ENCODE data around the gene GMPR.
"Not testable (repeated sequence)": the region's sequence is repeated elsewhere in the genome, so short reads cannot be mapped to it uniquely, and the experiment has no call there.

GMPR gene

DNA sequence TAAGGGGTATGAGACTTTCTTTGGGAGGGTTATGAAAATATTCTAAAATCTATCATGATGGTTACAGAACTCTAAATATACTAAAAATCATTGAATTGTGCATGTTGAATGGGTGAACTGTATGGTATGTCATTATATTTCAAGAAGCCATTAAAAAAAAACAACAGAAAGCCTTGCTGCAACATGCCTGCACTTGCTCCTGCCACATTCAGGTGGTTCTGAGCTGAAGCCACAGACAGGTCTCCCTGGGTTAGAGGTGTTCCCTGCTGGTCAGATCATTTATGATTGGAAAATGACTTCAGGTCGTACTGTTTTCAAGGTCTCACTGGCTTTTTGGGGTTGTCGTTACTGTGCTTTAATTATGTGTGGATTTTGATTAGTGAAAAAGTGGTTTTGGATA is 13.3 kb downstream of the GMPR start:
- no peak for DNase-seq

DNA sequence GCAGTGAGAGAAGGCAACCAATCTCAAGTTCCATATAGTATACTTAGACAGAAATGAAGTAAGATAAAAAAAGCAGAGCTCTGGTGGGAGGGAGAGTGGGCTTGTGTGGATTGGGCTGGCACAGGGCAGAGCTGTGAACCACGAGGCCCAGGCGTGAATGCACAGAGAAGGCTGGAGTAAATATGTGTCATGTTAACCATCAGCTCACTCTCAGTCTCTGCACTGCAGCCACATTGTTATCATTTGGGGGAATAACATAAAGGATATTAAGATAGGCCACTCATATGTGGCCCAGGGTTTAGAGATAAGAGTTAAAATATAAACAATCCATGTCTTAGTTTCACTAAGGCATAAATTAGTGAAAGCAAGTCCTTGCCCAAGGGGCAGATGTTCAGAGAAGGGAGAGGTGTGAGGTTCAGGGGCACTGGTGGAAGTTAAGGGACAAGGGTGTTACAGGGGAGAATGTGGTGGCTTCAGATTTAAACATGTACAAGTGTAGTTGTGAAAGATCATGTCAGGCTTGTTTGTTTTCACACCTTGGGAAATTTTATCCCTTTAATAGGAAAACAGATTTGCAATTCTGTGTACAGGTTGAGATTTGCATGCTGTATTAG is 14.4 kb downstream of the GMPR start:
- DNase-seq: no peak

DNA sequence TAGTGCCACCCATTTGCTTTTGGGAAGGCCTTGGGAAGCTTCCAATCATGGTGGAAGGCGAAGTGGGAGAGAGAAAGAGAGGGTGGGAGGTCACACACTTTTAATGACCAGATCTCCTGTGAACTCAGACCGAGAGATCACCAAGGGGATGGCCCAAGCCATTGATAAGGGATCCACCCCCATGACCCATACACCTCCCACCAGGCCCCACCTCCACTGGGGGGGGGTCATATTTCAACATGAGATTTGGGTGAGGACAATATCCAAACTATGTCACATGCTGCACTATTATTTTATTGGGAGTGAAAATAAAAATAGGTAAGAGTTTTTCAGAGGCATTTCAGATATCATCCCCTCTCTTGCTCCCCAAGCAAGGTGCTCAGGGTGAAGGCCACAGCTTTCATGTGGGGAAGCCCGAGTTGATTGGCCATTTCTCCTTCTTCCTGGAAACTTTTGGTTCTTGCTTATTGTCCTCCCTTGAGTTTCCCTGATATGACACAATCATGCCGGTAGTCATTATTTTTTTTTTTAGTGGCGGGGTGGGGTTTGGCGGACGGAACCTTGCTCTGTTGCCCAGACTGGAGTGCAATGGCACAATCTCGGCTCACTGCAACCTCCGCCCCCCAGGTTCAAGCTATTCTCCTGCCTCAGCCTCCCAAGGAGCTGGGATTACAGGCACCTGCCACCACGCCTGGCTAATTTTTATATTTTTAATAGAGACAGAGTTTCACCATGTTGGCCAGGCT is 15.2 kb downstream of the GMPR start:
- no peak for DNase-seq

DNA sequence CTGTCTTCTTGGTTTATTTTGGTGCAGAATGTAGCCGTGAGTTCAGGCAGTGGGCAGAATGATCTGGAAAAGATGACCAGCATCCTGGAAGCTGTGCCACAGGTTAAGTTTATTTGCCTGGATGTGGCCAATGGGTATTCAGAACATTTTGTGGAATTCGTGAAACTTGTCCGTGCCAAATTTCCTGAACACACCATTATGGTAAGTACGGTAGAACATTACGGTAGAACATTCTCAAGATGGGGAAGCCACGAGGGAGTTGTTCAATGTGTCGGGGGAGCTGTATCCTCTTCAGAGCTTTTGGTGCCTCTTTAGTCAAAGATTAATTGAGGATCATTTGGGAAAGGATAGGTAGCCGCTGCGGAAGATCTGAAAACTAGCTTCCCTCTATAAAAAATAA is 16.1 kb downstream of the GMPR start:
- no peak for DNase-seq

DNA sequence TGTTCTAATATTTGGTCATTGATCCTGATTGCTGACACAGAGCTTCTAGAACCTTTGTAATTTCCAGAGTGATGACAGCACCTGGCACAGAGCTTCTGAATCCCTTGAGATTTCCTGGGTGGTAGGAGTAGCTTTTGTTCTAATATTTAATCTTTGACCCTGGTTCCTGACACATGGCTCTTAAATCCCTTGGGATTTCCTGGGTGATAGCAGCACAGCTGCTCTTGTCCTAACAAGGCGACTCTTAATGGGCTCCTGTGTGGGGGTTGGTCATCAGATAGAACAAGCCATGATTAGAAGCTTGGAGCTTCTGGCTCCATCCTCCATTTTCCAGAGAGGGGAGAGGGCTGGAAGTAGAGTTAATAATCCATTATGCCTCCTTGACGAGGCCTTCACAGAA is 18.4 kb downstream of the GMPR start:
- DNase-seq: no peak

DNA sequence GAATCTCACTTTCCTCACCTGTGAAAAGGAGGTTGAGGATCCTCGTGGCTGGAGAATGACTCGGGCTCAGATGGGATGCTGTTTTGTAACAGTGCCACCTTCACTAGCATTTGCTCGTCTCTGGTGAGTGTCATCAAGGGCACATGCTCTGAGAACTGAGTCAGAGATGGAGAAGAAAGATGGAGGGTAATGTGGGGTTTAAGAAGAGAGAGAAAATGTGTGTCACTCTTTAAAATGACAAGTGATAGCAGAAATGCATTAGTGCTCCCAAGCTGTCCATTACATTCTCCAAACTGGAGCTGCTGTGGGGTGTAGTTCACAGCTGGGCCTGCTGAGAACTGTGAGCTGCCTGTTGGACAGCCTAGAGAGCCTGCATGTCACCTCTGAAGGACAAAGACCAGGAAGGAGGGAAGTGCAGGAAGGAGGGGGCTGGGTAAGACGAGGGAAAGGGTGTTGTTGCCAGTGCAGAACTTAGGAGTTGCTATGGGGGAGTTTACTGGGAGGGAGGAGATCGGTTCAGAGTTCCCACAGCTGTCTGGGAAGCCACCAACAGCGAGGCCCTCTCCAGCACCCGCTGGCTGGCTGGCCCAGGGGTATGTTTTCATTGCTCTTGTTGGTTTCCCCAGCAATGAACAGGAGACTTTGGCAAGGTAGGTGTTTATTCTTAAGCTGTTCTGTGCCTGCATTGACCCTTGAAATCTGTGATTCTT is 19.8 kb downstream of the GMPR start:
- DNase-seq: no peak

DNA sequence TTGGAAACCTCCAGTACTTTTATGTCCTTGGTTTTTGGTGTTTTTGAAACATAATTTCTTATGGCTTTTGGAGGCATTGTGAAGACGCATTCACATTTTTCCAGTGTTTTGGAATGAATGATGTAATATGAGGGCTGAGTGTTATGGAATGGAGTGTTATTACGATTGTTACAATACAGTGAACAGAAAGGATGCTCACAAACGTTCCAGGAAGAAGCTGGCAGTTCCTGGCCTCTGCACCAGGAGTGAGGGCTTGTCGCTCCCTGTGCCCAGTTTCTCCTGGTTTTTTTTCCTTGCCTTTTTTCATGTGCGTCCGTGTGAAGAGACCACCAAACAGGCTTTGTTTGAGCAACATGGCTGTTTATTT is 20.3 kb downstream of the GMPR start:
- no peak for DNase-seq

DNA sequence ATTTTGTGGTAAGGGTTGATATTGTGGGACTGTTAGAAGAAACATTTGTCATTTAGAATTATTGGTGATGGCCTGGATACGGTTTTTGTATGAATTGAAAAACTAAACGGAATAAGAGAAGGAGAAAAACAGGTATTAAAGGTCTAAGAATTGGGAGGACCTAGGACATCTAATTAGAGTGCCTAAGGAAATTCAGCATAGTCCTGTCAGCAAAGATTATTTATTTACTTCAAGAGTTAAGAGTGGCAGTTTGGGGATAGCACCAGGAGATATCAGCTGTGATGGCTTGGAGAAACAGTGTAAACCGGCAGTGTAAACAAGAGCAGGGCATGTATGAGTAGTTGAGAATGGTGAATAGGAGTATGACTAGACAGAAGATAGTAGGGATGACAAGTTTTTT is 21.2 kb downstream of the GMPR start:
- not testable (repeated sequence) for DNase-seq

DNA sequence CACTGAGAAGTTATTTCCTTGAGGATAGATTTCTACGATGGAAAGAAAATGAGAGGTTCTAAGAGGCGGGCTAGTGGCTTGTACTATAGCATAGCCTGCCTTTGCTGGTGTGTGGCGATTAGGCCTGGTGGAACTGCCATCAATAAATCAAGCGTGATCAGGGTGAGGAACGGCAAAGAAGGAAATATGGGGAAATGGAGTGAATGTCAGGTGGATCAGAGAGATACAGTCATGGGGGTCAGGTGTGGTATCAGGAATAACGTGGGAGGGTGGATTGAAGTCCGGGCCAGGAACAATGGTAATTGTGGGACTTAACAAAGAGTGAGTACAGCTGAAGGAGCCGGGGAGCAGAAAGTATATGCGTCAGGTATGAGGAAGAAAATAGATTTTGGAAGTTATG is 22.2 kb downstream of the GMPR start:
- not testable (repeated sequence) for DNase-seq

DNA sequence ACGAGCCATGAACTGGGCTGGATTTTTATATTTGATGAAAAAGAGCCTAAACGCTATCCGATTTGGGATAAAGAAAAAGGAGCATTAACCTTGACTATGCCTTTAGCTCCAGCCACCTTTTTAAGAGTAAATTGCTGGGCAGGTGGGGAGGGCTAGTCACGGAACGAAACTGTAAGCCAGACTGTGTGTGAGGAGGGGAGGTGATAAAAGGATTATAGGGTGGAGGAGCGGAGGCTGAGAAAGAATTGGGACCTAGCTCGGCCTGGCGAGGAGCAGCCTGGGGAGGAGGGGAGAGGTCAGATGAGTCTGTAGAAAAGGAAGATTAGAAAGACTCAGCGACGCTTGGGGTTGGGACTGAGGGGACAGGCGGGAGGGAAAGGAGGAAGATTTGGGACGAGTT is 24.4 kb downstream of the GMPR start:
- not testable (repeated sequence) for DNase-seq

DNA sequence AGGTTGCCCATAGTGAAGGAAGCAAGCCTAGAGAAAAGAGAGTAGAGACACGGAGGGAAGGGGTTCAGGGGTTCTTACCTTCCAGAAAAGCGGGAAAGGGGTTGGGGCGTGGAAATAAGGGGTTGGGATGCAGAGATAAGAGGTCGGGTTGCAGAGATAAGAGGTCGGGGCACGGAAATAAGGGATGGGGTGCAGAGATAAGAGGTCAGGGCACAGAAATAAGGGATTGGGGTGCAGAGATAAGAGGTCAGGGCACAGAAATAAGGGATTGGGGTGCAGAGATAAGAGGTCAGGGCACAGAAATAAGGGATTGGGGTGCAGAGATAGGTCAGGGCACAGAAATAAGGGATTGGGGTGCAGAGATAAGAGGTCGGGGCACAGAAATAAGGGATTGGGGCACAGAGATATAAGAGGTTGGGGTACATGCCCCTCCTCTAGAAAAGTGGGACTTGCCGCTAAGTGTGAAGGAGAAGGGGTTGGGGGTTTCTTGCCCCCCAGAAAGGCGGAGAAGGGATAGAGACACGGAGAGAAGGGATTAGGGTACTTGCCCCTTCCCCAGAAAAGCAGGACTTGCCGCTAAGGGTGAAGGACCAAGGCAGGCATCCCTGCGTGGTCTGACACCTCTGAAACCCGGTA is 25.2 kb downstream of the GMPR start:
- not testable (repeated sequence) for DNase-seq

DNA sequence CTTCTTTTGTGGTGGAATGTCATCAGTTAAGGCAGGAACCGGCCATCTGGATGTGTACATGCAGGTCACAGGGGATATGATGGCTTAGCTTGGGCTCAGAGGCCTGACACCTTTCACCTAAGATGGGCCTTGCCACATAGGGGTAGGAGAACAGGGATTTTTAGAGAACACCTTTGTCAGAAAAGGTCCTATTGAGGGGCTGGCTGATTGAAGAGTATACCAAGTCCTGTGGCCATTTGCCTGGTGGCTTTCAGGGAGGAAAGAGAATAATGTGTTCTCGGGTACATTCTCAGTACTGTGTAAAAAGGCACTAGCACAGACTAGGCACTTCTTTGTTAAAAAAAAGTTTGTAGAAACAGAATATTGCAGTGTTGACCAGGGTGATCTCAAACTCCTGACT is 26.4 kb downstream of the GMPR start:
- no peak for DNase-seq

DNA sequence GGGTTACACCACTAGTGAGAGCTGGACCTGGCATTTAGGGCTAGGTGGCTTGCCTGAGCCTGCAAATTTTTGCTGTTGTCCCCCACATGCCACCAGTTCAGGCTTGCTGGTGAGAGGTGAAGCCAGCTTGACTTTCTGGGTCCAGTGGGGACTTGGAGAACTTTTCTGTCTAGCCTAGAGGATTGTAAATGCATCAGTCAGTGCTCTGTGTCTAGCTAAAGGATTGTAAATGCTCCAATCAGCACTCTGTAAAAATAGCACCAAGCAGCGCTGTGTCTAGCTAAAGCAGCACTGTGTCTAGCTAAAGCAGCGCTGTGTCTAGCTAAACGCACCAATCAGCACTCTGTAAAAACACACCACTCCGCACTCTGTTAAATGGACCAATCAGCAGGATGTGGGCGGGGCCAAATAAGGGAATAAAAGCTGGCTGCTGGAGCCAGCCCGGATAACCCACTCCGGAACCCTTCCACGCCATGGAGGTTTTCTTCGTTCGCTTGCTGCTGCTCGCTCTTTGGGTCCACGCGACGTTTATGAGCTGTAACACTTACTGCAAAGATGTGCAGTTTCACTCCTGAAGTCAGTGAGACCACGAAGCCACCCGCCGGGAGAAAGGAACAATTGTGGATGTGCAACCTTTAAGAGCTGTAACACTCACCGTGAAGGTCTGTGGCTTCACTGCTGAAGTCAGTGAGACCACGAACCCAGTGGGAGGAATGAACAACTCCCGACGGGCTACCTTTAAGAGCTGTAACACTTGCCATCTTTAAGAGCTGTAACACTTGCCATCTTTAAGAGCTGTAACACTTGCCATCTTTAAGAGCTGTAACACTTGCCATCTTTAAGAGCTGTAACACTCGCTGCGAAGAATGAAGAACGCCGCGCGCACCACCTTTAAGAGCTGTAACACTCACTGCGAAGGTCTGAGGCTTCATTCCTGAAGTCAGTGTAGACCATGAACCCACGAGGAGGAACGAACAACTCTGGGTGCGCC is 27.3 kb downstream of the GMPR start:
- no peak for DNase-seq

DNA sequence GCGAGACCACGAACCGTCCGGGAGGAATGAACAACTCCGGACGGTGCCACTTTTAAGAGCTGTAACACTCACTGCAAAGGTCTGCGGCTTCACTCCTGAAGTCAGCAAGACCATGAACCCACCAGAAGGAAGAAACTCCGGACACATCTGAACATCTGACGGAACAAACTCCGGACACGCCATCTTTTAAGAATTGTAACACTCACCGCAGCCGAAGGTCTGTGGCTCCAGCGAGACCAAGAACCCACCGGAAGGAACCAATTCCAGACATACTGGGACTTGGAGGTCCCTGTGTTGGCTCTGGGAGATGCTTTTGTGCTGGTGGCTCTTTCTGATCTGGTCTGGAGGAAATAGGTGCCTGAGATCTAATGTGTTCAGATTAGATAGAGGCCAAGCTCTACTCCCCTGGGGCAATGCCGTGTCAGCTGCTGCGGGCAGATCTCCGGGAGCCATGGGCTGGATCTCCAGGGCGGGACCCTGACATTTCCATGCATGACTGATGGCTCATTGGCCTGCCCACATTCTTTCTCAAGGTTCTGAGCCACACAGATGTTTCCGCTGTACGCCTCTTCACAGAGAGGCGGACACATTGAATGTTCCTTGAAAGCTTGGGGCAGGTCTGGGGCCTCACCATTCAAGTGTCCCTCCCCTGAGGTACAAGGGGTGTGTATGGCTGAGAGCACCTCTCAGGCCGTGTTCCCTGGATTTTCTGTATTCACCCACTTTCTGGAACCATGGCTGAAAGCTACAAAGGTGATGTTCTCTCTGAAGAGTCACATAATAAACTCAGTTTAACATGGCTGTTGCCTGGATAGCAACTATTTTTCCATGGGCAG is 29.3 kb downstream of the GMPR start:
- no peak for DNase-seq

DNA sequence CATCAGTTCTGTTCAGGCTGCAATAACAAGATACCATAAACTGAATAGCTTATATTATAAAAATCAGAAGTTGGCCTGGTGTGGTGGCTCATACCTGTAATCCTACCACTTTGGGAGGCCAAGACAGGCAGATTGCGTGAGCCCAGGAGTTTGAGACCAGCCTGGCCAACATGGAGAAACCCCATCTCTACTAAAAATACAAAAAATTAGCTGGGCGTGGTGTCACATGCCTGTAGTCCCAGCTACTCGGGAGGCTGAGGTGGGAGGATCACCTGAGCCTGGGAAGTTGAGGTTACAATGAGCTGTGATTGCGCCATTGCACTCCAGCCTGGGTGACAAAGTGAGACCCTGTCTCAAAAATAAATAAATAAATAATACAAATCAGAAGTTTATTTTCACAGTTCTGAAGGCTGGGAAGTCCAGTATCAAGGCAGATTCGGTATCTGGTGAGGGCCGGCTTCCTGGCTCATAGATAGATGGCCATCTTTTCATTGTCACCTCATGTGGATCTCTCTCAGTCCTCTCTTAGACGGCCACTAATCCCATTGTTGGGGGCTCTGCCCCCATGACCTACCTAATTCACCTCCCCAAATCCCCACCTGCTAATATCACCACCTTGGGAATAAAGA is 31.2 kb downstream of the GMPR start:
- DNase-seq: not testable (repeated sequence)

DNA sequence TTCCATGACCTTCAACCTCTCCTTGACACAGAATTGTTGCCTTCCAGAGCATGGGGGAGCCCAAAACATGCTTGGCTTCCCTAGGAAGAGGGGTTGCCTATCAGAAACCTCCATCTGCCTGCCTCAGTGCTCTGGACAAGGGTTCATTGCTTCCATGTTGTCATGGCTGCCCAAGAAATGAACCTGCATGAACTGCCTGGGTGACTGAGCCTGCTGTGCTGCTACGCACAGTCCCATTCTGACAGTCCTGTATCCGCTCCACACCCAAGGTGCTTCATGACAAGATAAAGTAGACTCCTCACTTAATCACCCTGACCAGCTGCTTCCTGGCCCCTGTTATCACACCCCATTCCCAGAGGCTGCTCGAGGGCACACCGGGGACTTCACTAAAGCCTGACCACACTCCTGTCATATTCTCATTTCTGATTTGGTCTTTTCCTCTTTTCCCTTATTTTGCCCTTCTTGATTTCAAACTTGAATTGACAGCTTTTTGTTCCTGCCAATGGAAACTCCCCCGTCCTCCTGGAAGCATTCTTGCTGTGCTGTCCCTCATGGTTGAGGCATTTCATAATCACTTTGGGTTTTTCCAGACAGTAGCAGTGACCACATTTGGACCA is 31.9 kb downstream of the GMPR start:
- DNase-seq: no peak

DNA sequence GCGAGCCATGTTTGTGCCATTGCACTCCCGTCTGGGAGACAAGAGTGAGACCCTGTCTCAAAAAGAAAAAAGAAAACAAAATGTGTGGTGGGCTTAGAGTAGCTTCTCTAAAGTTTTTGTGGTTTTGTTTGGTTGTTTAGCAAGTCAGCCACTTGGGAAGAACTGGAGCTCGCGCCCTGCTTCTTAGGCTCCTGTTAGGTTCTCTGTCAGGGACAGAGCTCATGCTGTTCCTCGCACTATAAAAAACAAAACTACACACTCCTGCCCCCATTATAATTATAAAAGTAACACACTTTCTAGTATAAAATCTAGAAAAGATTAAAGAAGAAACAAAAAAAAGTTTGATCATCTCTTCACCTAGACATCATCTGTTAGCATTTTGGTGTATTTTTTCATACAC is 33.0 kb downstream of the GMPR start:
- DNase-seq: no peak

DNA sequence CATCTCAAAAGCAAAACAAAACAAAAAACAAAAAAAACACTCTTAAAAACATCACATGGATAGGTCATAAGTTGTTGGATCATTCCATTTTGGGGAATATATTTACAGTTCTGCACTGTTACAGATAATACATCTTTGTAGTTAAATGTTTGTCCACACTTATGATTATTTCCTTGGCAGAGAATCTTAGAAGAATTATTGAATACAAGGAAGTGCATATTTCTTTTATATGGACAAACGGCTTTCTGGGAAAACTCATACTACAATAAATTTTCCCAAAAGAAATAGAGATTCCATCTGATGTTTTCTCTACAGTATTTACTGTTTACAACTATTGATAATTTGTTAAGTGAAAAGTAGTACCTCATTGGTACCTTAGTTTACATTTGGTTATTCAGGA is 33.8 kb downstream of the GMPR start:
- DNase-seq: no peak

DNA sequence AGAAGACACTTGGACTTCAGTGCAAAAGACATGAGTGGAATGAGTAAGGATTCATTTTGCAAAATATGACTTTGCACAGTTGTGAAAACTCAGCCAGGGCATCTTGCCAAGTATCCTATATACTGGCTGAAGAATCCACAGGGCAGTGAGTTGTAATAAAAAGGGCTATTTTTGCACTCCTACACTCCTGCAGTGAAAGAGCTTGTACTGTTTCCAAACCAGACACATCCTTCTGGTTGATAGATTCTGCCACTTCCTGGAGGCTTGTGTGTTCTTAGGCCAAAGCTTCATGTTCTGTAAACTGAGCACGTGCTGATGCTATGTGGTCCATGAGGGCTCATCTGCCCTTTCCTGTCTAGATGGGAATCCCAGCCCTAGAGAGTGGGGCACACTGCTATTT is 34.9 kb downstream of the GMPR start:
- DNase-seq: no peak

DNA sequence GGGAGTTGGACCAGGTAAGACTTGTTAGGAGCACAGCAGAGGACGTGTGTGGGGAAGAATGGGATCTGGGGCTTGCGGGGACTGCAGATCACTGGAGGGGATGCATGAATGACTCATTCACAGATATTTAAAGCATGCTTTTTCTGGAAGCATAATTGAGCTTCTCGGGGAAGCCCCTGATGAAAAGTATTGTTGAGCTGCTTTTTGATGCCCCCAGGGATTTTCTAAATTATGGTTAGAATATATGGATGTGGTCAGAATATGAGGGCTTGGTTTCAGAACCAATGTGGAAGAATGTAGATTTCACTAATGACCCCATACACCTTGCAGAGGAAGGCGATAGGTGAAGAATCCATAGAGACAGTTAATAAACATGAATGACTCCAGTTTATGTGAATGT is 36.1 kb downstream of the GMPR start:
- no peak for DNase-seq
